Karpas-422 (cell line): Measurements from ENCODE around the gene REC114. TPM values are rescaled to one million over a fixed set of nuclear protein-coding genes. Genes with fewer than 3 reads are reported as not detected.

Source experiments
- DNase-seq: peaks from one replicate; pipeline ENCODE4 v3.0.0-alpha.2; 2015
- H2AFZ ChIP-seq: fragments of 200-600 bp; sonication (generic); 2 replicates; pipeline ENCODE4 v1.6.1; 2014; ENCODE audit warnings: antibody characterized with exemption, low read length, mixed read lengths
- H3K27ac ChIP-seq: fragments of 200-600 bp; sonication (generic); 2 replicates; pipeline ENCODE4 v1.5.1; 2014; ENCODE audit warnings: mild to moderate bottlenecking, low read length, moderate library complexity
- H3K27me3 ChIP-seq: fragments of 200-600 bp; sonication (generic); 2 replicates; pipeline ENCODE4 v1.6.1; 2014; ENCODE audit warnings: low read length, mixed read lengths
- H3K36me3 ChIP-seq: fragments of 200-600 bp; sonication (generic); 2 replicates; pipeline ENCODE4 v1.6.1; 2014; ENCODE audit warnings: low read length, mixed read lengths; ENCODE audit not compliant: insufficient read depth
- H3K4me1 ChIP-seq: fragments of 200-600 bp; sonication (generic); 2 replicates; pipeline ENCODE4 v1.6.1; 2014; ENCODE audit warnings: mild to moderate bottlenecking, low read length, mixed read lengths
- H3K4me2 ChIP-seq: fragments of 200-600 bp; sonication (generic); 2 replicates; pipeline ENCODE4 v1.6.1; 2014; ENCODE audit warnings: low read length, low read depth, mild to moderate bottlenecking; ENCODE audit not compliant: poor library complexity, severe bottlenecking
- H3K4me3 ChIP-seq: fragments of 200-600 bp; sonication (generic); 2 replicates; pipeline ENCODE4 v1.5.1; 2014; ENCODE audit warnings: mild to moderate bottlenecking, antibody characterized with exemption, low read length, mixed read lengths
- H3K79me2 ChIP-seq: fragments of 200-600 bp; sonication (generic); 2 replicates; pipeline ENCODE4 v1.6.1; 2014; ENCODE audit warnings: mild to moderate bottlenecking, low read length, mixed read lengths
- H3K9ac ChIP-seq: fragments of 200-600 bp; sonication (generic); 2 replicates; pipeline ENCODE4 v1.6.0; 2014; ENCODE audit warnings: low read length
- H3K9me2 ChIP-seq: fragments of 200-600 bp; sonication (generic), shearing (Covaris generic); replicated peaks from 2 replicates; pipeline ENCODE4 v1.6.0; 2014; ENCODE audit warnings: mild to moderate bottlenecking, low read length, moderate library complexity; ENCODE audit not compliant: insufficient read depth
- H3K9me3 ChIP-seq: fragments of 300-700, 200-600 bp; sonication (generic); 2 replicates; pipeline ENCODE4 v1.6.1; 2014; ENCODE audit warnings: low read length, mixed read lengths
- H4K20me1 ChIP-seq: fragments of 200-600 bp; sonication (generic); 2 replicates; pipeline ENCODE4 v1.6.1; 2014; ENCODE audit warnings: mild to moderate bottlenecking, antibody characterized with exemption, low read length, low read depth; ENCODE audit not compliant: insufficient read depth
- total RNA-seq: library from RNA; depleted of rRNA; stranded (reverse); fragments of >200 nt; shearing (Covaris generic); gene quantifications from 2 replicates; pipeline ENCODE4 v1.2.3, GENCODE V29; 2014; ENCODE audit warnings: low replicate concordance

The REC114 gene
- total RNA-seq, 1 experiment from 2014 or later: not detected

GRCh38 chr15:73518876-73519733 is 76.1 kb downstream of the REC114 start:
- no peaks in the 10 kb centered on the region for H3K9me2 ChIP-seq
- no peak overlapping the region for H3K27ac ChIP-seq

GRCh38 chr15:73522011-73522410 is 79.0 kb downstream of the REC114 start:
- H3K4me2 ChIP-seq: no peak overlapping the region
- H3K9ac ChIP-seq: no peak overlapping the region
- no peaks in the 10 kb centered on the region for H3K79me2 ChIP-seq
- H2AFZ ChIP-seq: no peak overlapping the region
- DNase-seq: no peak
- H3K27me3 ChIP-seq: no peaks in the 10 kb centered on the region
- no peaks in the 10 kb centered on the region for H3K36me3 ChIP-seq
- H4K20me1 ChIP-seq: no peaks in the 10 kb centered on the region
- no peak overlapping the region for H3K4me3 ChIP-seq
- no peaks in the 10 kb centered on the region for H3K4me1 ChIP-seq
- H3K9me2 ChIP-seq: no peaks in the 10 kb centered on the region
- no peaks in the 10 kb centered on the region for H3K9me3 ChIP-seq
- no peak overlapping the region for H3K27ac ChIP-seq

More at GRCh38 chr15:73518876-73519733, 76.1 kb downstream of the REC114 start:
- Histone ChIP-seq H3K4me1 (no peaks in the 10 kb centered on the region), H3K4me2 (no peak overlapping the region), H4K20me1 (no peaks in the 10 kb centered on the region), H2AFZ (no peak overlapping the region), H3K4me3 (no peak overlapping the region), H3K9me3 (no peaks in the 10 kb centered on the region), H3K36me3 (no peaks in the 10 kb centered on the region), H3K9ac (no peak overlapping the region), H3K79me2 (no peaks in the 10 kb centered on the region), H3K27me3 (no peaks in the 10 kb centered on the region)
- no peak for DNase-seq

DNA sequence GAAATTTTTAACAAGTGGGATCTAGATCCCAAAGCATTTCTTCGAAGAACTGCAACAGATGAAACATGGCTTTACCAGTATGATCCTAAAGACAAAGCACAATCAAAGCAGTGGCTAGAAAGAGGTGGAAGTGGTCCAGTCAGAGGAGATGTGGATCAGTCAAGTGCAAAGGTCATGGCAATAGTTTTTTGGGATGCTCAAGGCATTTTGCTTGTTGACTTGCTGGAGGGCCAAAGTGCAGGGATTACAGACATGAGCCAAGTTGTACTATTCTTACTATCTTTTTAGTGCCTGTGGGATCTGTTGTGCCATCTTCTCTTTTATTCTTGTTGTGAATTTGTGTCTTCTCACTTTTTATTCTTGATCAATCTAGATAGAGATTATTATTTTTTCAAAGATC is 82.0 kb downstream of the REC114 start:
- no peaks in the 10 kb centered on the region for H3K27me3 ChIP-seq
- no peak for DNase-seq
- no peak overlapping the region for H3K27ac ChIP-seq
- H4K20me1 ChIP-seq: no peaks in the 10 kb centered on the region
- H3K9me2 ChIP-seq: no peaks in the 10 kb centered on the region
- no peaks in the 10 kb centered on the region for H3K9me3 ChIP-seq
- no peak overlapping the region for H2AFZ ChIP-seq
- no peak overlapping the region for H3K4me2 ChIP-seq
- H3K4me3 ChIP-seq: no peak overlapping the region
- H3K36me3 ChIP-seq: no peaks in the 10 kb centered on the region
- H3K4me1 ChIP-seq: no peaks in the 10 kb centered on the region
- H3K9ac ChIP-seq: no peak overlapping the region
- H3K79me2 ChIP-seq: no peaks in the 10 kb centered on the region

DNA sequence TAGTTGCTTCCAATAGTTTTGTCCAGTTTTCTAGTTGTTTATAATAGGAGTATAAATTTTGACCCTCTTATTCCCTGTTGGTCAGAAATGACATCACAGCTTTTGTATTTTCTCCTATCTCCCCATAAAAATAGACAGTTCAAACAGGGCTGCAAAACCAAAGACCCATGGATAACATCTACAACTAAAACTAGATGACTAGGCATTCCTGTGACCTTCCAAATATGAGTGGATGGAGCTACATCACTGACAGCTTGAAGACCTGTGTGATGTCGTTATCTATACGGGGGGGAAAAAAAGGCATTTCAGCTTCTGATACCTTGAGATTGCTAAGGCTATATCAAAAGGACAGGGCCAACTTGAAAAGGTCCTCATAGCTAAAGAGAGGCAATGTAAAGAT is 84.6 kb downstream of the REC114 start:
- no peak overlapping the region for H3K9ac ChIP-seq
- DNase-seq: no peak
- no peaks in the 10 kb centered on the region for H3K79me2 ChIP-seq
- no peaks in the 10 kb centered on the region for H4K20me1 ChIP-seq
- H3K4me2 ChIP-seq: no peak overlapping the region
- no peaks in the 10 kb centered on the region for H3K36me3 ChIP-seq
- H3K27ac ChIP-seq: no peak overlapping the region
- no peak overlapping the region for H2AFZ ChIP-seq
- no peaks in the 10 kb centered on the region for H3K9me2 ChIP-seq
- H3K4me3 ChIP-seq: no peak overlapping the region
- no peaks in the 10 kb centered on the region for H3K27me3 ChIP-seq
- H3K9me3 ChIP-seq: no peaks in the 10 kb centered on the region
- H3K4me1 ChIP-seq: no peaks in the 10 kb centered on the region

DNA sequence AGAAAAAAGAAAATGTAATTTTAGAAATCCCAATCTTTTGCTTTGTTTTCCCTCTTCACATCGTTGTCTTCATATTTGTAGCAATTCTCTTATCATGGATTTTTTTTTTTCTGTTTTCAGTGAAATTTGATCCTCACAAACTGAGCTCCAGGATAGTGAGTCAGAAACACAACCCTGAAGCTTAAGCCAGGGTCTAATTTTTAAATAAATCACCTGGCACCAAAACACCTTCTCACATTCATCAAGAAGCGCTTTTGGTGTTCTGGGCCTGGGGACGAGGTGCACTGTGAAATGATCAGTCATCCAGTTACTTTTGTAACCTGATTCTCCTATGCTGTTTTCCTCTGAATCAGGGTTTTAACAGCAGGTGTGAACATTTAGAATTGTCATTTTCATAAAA is 87.7 kb downstream of the REC114 start:
- Histone ChIP-seq H3K27me3 (no peaks in the 10 kb centered on the region), H3K4me3 (no peak overlapping the region), H3K79me2 (no peaks in the 10 kb centered on the region), H3K9me3 (no peaks in the 10 kb centered on the region), H3K4me2 (no peak overlapping the region), H3K9ac (no peak overlapping the region), H3K4me1 (no peaks in the 10 kb centered on the region), H3K36me3 (no peaks in the 10 kb centered on the region), H3K9me2 (no peaks in the 10 kb centered on the region), H4K20me1 (no peaks in the 10 kb centered on the region), H2AFZ (no peak overlapping the region), H3K27ac (no peak overlapping the region)
- DNase-seq: no peak

GRCh38 chr15:73538123-73538522 is 95.2 kb downstream of the REC114 start:
- no peak overlapping the region for H3K9ac ChIP-seq
- H4K20me1 ChIP-seq: no peaks in the 10 kb centered on the region
- H3K36me3 ChIP-seq: no peaks in the 10 kb centered on the region
- no peaks in the 10 kb centered on the region for H3K27me3 ChIP-seq
- DNase-seq: no peak
- no peak overlapping the region for H3K4me3 ChIP-seq
- no peaks in the 10 kb centered on the region for H3K9me3 ChIP-seq
- no peak overlapping the region for H2AFZ ChIP-seq
- no peak overlapping the region for H3K27ac ChIP-seq
- no peaks in the 10 kb centered on the region for H3K4me1 ChIP-seq
- no peaks in the 10 kb centered on the region for H3K79me2 ChIP-seq
- H3K9me2 ChIP-seq: no peaks in the 10 kb centered on the region
- no peak overlapping the region for H3K4me2 ChIP-seq

GRCh38 chr15:73538563-73539211 is 95.7 kb downstream of the REC114 start:
- Histone ChIP-seq H3K9me2 (no peaks in the 10 kb centered on the region), H3K36me3 (no peaks in the 10 kb centered on the region), H3K27me3 (no peaks in the 10 kb centered on the region), H3K4me3 (no peak overlapping the region), H3K9ac (no peak overlapping the region), H3K4me2 (no peak overlapping the region), H3K4me1 (no peaks in the 10 kb centered on the region), H3K27ac (no peak overlapping the region), H3K79me2 (no peaks in the 10 kb centered on the region), H3K9me3 (no peaks in the 10 kb centered on the region), H2AFZ (no peak overlapping the region), H4K20me1 (no peaks in the 10 kb centered on the region)
- DNase-seq: no peak

- H3K9me2 ChIP-seq: no peaks in the 10 kb centered on the region
- no peaks in the 10 kb centered on the region for H3K79me2 ChIP-seq
- H3K27ac ChIP-seq: no peak overlapping the region
- no peak overlapping the region for H3K4me2 ChIP-seq
- H3K4me3 ChIP-seq: no peak overlapping the region
- no peak overlapping the region for H2AFZ ChIP-seq
- H4K20me1 ChIP-seq: no peaks in the 10 kb centered on the region
- H3K9me3 ChIP-seq: no peaks in the 10 kb centered on the region
- DNase-seq: no peak
- no peaks in the 10 kb centered on the region for H3K27me3 ChIP-seq
- no peaks in the 10 kb centered on the region for H3K36me3 ChIP-seq
- H3K4me1 ChIP-seq: no peaks in the 10 kb centered on the region
- no peak overlapping the region for H3K9ac ChIP-seq
Observed at GRCh38 chr15:73539212-73540128, 96.5 kb downstream of the REC114 start.
